Stimulated activated CD4-positive, alpha-beta T cell treated with anti-CD3 and anti-CD28 coated beads, Interleukin-4, amount 100 ng/mL, for 48 hours (primary cell): ENCODE results near the gene MTHFD2.
"Not testable (repeated sequence)": the region's sequence is repeated elsewhere in the genome, so short reads cannot be mapped to it uniquely, and the experiment has no call there.

Experiments used
- DNase-seq, 2 donors: peaks; one replicate each; pipeline ENCODE4 v3.0.0-alpha.2; 2020; ENCODE audit warnings: low read depth in 2 of 2

Gene MTHFD2

GRCh38 chr2:74228772-74229171, 30.4 kb downstream of the MTHFD2 start:
- DNase-seq, result no peak

- DNase-seq, result not testable (repeated sequence)
These were observed 31.4 kb downstream of the MTHFD2 start for GRCh38 chr2:74229865-74230264.

GRCh38 chr2:74232426-74232825, 34.0 kb downstream of the MTHFD2 start:
- no peak for DNase-seq

- DNase-seq, result no peak
These were observed 35.2 kb downstream of the MTHFD2 start for GRCh38 chr2:74233648-74234047.

GRCh38 chr2:74235041-74235440, 36.6 kb downstream of the MTHFD2 start:
- DNase-seq, result no peak

- DNase-seq, result no peak
These were observed 40.5 kb downstream of the MTHFD2 start for GRCh38 chr2:74238879-74239278.

GRCh38 chr2:74239346-74239745, 40.9 kb downstream of the MTHFD2 start:
- DNase-seq, result no peak

- no peak for DNase-seq
These were observed 44.1 kb downstream of the MTHFD2 start for GRCh38 chr2:74242354-74243071.

GRCh38 chr2:74244286-74244685, 45.9 kb downstream of the MTHFD2 start:
- no peak for DNase-seq

- DNase-seq, result no peak
These were observed 48.2 kb downstream of the MTHFD2 start for GRCh38 chr2:74246496-74247195.

GRCh38 chr2:74249406-74250122, 51.1 kb downstream of the MTHFD2 start:
- DNase-seq, result no peak

- peak; percentile 23 to 28 for DNase-seq
These were observed 51.8 kb downstream of the MTHFD2 start for GRCh38 chr2:74250189-74250631.

- no peak for DNase-seq
These were observed 53.6 kb downstream of the MTHFD2 start for GRCh38 chr2:74252036-74252435.

- DNase-seq, result no peak
These were observed 54.4 kb downstream of the MTHFD2 start for GRCh38 chr2:74252862-74253261.

- no peak for DNase-seq
These were observed 55.0 kb downstream of the MTHFD2 start for GRCh38 chr2:74253306-74253970.

GRCh38 chr2:74253971-74254310, 55.5 kb downstream of the MTHFD2 start:
- no peak for DNase-seq

- DNase-seq, result no peak
These were observed 57.3 kb downstream of the MTHFD2 start for GRCh38 chr2:74255660-74256213.

GRCh38 chr2:74259191-74259590, 60.8 kb downstream of the MTHFD2 start:
- no peak for DNase-seq

- no peak for DNase-seq
These were observed 61.3 kb downstream of the MTHFD2 start for GRCh38 chr2:74259733-74260132.

GRCh38 chr2:74260495-74260894, 62.1 kb downstream of the MTHFD2 start:
- DNase-seq, result no peak

- no peak for DNase-seq
These were observed 62.9 kb downstream of the MTHFD2 start for GRCh38 chr2:74261204-74261864.
